Activated CD4-positive, alpha-beta T cell treated with anti-CD3 and anti-CD28 coated beads for 36 hours (primary cell): ENCODE measurements around the gene ST14. TPM values are rescaled to one million over a fixed set of nuclear protein-coding genes. Genes with fewer than 3 reads are reported as not detected.

Source experiments
- ATAC-seq: fragments of 200-7000 bp; cut with Tn5 transposase; one replicate; pipeline ENCODE4 v1.10.0; 2021; ENCODE audit warnings: mild to moderate bottlenecking, moderate library complexity
- CTCF ChIA-PET: fragments of 350-600 bp; sonication (Branson Sonifier 250); formaldehyde crosslinking; loops from one replicate; lab custom pipeline; 2021; ENCODE audit warnings: antibody characterized with exemption; lab: Charles Lee
- POLR2A ChIA-PET: fragments of 350-600 bp; sonication (Branson Sonifier 250); formaldehyde crosslinking; loops from one replicate; lab custom pipeline; 2021; ENCODE audit warnings: antibody characterized with exemption, inconsistent platforms; lab: Charles Lee
- DNase-seq: peaks from one replicate; pipeline ENCODE4 v3.0.0-alpha.2; 2020
- H3K27ac Mint-ChIP-seq: one replicate; pipeline ENCODE4 v1.8.0; 2021; ENCODE audit warnings: mixed read lengths
- H3K27me3 Mint-ChIP-seq: one replicate; pipeline ENCODE4 v1.8.0; 2021; ENCODE audit warnings: mixed read lengths
- H3K36me3 Mint-ChIP-seq: one replicate; pipeline ENCODE4 v1.8.0; 2021; ENCODE audit warnings: low read depth, mixed read lengths
- H3K4me1 Mint-ChIP-seq: one replicate; pipeline ENCODE4 v1.8.0; 2021; ENCODE audit warnings: mixed read lengths
- H3K4me3 Mint-ChIP-seq: one replicate; pipeline ENCODE4 v1.8.0; 2021; ENCODE audit warnings: mild to moderate bottlenecking, moderate library complexity, mixed read lengths
- H3K9me3 Mint-ChIP-seq: one replicate; pipeline ENCODE4 v1.8.0; 2021; ENCODE audit warnings: low read depth, mixed read lengths
- intact Hi-C, 2 experiments: fragments of 100-400 bp; cut with DNase I in 1 of 2; cut with micrococcal nuclease in 1 of 2; formaldehyde crosslinking; loops; one replicate each; pipeline versions ENCODE4 v1.14.2 to v1.15.1; 2022 to 2024; cut with DNase I, micrococcal nuclease
- total RNA-seq, 2 experiments: library from RNA; stranded (reverse); gene quantifications; one replicate each; pipeline ENCODE4 v1.2.3, GENCODE V29; 2021

ST14 gene
- total RNA-seq, 2 experiments from 2014 or later = not detected

GRCh38 chr11:130211781-130212401, 52.3 kb downstream of the ST14 start:
- ChIA-PET POLR2A (no interaction called here), CTCF (interaction anchor here (0.6 to 1.4 kb wide), 11 partner anchors 9 to 682 kb away, joined by 3 to 12 read pairs (median 3); no protein-coding TSS in a partner anchor)
- intact Hi-C loops = loop anchor here (2.0 to 5.0 kb wide), 3 partner anchors 159 to 223 kb away; no protein-coding TSS in a partner anchor
- H3K9me3 Mint-ChIP-seq = no peaks in the 10 kb centered on the region
- ATAC-seq = no peak
- peaks cover 2% of the 10 kb centered on the region for H3K27me3 Mint-ChIP-seq
- no peaks in the 10 kb centered on the region for H3K36me3 Mint-ChIP-seq
- H3K4me3 Mint-ChIP-seq = no peak overlapping the region
- no peaks in the 10 kb centered on the region for H3K4me1 Mint-ChIP-seq
- DNase-seq = no peak
- H3K27ac Mint-ChIP-seq = no peak overlapping the region

DNA sequence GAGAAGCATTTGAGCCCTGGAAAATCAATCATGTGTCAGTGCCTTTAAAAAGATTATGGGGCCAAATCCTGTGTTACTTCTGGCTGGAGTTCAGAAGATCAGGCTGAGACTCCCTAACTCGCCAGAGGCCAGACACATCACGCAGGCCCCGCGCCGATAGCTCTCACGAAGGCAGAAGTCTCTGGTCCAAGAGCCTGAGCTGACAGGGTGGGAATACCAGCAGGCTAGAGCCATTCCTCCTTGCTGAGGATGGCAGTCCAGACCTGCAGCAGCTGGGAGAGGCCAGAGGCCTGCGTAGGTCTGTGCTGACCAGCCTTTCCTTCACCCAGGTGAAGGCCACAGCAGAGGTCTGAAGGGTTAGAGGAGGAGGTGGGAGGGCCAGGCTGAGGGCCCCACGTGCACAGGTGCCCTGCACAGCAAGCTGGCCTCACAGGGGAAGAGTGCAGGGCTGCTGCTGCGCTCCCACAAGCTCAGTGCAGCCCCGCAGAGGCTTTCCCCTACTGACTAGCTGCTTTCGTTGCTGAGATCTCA, 52.9 kb downstream of the ST14 start:
- DNase-seq (no peak), ATAC-seq (no peak)
- Mint-ChIP-seq H3K27ac (no peak overlapping the region), H3K36me3 (no peaks in the 10 kb centered on the region), H3K27me3 (peaks cover 2% of the 10 kb centered on the region), H3K9me3 (no peaks in the 10 kb centered on the region), H3K4me3 (no peak overlapping the region), H3K4me1 (no peaks in the 10 kb centered on the region)
- POLR2A ChIA-PET = interaction anchor here (0.6 kb wide), 1 partner anchor 647 kb away, joined by 3 read pairs; no protein-coding TSS in a partner anchor
- intact Hi-C loops = loop anchor here (2.0 to 5.0 kb wide), 3 partner anchors 158 to 222 kb away; no protein-coding TSS in a partner anchor
- CTCF ChIA-PET = interaction anchor here (0.6 to 1.4 kb wide), 22 partner anchors 9 to 681 kb away, joined by 3 to 12 read pairs (median 3); no protein-coding TSS in a partner anchor

- H3K36me3 Mint-ChIP-seq = no peaks in the 10 kb centered on the region
- DNase-seq (peak; percentile 83), ATAC-seq (peak; percentile 88)
- H3K27me3 Mint-ChIP-seq = peaks cover 2% of the 10 kb centered on the region
- intact Hi-C loops = loop anchor here (1.0 to 5.0 kb wide), 7 partner anchors 157 to 649 kb away; no protein-coding TSS in a partner anchor
- no peak overlapping the region for H3K4me3 Mint-ChIP-seq
- no peak overlapping the region for H3K27ac Mint-ChIP-seq
- H3K9me3 Mint-ChIP-seq = no peaks in the 10 kb centered on the region
- ChIA-PET POLR2A (no interaction called here), CTCF (interaction anchor here (0.6 to 1.4 kb wide), 21 partner anchors 10 to 680 kb away, joined by 3 to 12 read pairs (median 3); no protein-coding TSS in a partner anchor)
- H3K4me1 Mint-ChIP-seq = no peaks in the 10 kb centered on the region
Measured at GRCh38 chr11:130213143-130213978, 53.8 kb downstream of the ST14 start.

DNA sequence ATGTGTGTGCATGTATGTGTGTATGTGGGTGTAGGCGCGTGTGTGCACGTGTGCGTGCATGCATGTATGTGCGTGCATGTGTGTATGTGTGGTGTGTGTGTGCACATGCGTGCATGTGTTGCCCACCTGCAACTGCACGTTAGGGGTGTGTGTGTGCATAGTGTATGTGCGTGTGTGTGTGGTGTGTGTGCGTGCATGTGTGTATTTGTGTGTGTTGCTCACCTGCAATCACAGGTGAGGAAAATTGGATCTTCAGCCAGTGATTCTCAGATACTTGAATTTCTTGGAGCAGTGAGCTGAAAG, 54.3 kb downstream of the ST14 start:
- Mint-ChIP-seq H3K27me3 (peaks cover 2% of the 10 kb centered on the region), H3K27ac (no peak overlapping the region), H3K36me3 (no peaks in the 10 kb centered on the region), H3K4me3 (no peak overlapping the region), H3K9me3 (no peaks in the 10 kb centered on the region), H3K4me1 (no peaks in the 10 kb centered on the region)
- CTCF ChIA-PET = interaction anchor here (0.6 to 1.0 kb wide), 2 partner anchors 12 to 375 kb away, joined by 3 read pairs; no protein-coding TSS in a partner anchor
- no peak for DNase-seq
- no peak for ATAC-seq
- POLR2A ChIA-PET = no interaction called here
- intact Hi-C loops = loop anchor here (1.0 to 5.0 kb wide), 7 partner anchors 157 to 648 kb away; no protein-coding TSS in a partner anchor

GRCh38 chr11:130214861-130215530, 55.4 kb downstream of the ST14 start:
- intact Hi-C loops = loop anchor here in 1 of 2 experiments (5.0 kb wide), 1 partner anchor 197 kb away; no protein-coding TSS in a partner anchor
- no peak for DNase-seq
- CTCF ChIA-PET = no interaction called here

GRCh38 chr11:130215531-130216220, 56.1 kb downstream of the ST14 start:
- no peak for DNase-seq
- CTCF ChIA-PET = interaction anchor here (0.9 kb wide), 1 partner anchor 9 kb away, joined by 3 read pairs; no protein-coding TSS in a partner anchor

More at GRCh38 chr11:130214861-130215530, 55.4 kb downstream of the ST14 start:
- Mint-ChIP-seq H3K27ac (no peak overlapping the region), H3K36me3 (no peaks in the 10 kb centered on the region), H3K4me3 (no peak overlapping the region), H3K27me3 (peaks cover 2% of the 10 kb centered on the region), H3K4me1 (no peaks in the 10 kb centered on the region), H3K9me3 (no peaks in the 10 kb centered on the region)
- ATAC-seq = no peak
- POLR2A ChIA-PET = no interaction called here

GRCh38 chr11:130216221-130216550, 56.6 kb downstream of the ST14 start:
- H3K27ac Mint-ChIP-seq = no peak overlapping the region
- ATAC-seq = no peak
- POLR2A ChIA-PET = no interaction called here
- H3K27me3 Mint-ChIP-seq = peaks cover 2% of the 10 kb centered on the region
- intact Hi-C loops = no loop called here
- CTCF ChIA-PET = interaction anchor here (0.7 to 0.9 kb wide), 2 partner anchors 10 to 54 kb away, joined by 3 to 4 read pairs; no protein-coding TSS in a partner anchor
- H3K4me1 Mint-ChIP-seq = no peaks in the 10 kb centered on the region
- no peak overlapping the region for H3K4me3 Mint-ChIP-seq
- no peaks in the 10 kb centered on the region for H3K9me3 Mint-ChIP-seq
- H3K36me3 Mint-ChIP-seq = no peaks in the 10 kb centered on the region
- DNase-seq = no peak

More at GRCh38 chr11:130215531-130216220, 56.1 kb downstream of the ST14 start:
- Mint-ChIP-seq H3K4me1 (no peaks in the 10 kb centered on the region), H3K36me3 (no peaks in the 10 kb centered on the region), H3K27ac (no peak overlapping the region), H3K27me3 (peaks cover 2% of the 10 kb centered on the region), H3K4me3 (no peak overlapping the region), H3K9me3 (no peaks in the 10 kb centered on the region)
- intact Hi-C loops = no loop called here
- no peak for ATAC-seq
- POLR2A ChIA-PET = no interaction called here

- H3K4me1 Mint-ChIP-seq = no peaks in the 10 kb centered on the region
- H3K9me3 Mint-ChIP-seq = no peaks in the 10 kb centered on the region
- intact Hi-C loops = no loop called here
- no peaks in the 10 kb centered on the region for H3K36me3 Mint-ChIP-seq
- ATAC-seq = no peak
- no peak overlapping the region for H3K27ac Mint-ChIP-seq
- CTCF ChIA-PET = interaction anchor here (0.7 to 0.9 kb wide), 2 partner anchors 10 to 53 kb away, joined by 3 to 4 read pairs; no protein-coding TSS in a partner anchor
- POLR2A ChIA-PET = no interaction called here
- H3K4me3 Mint-ChIP-seq = no peak overlapping the region
- peaks cover 2% of the 10 kb centered on the region for H3K27me3 Mint-ChIP-seq
- no peak for DNase-seq
Measured at GRCh38 chr11:130216591-130217132, 57.1 kb downstream of the ST14 start.

- H3K4me3 Mint-ChIP-seq = no peak overlapping the region
- ChIA-PET CTCF (interaction anchor here (0.7 kb wide), 1 partner anchor 719 kb away, joined by 3 read pairs; no protein-coding TSS in a partner anchor), POLR2A (no interaction called here)
Measured at GRCh38 chr11:130217133-130218031, 57.8 kb downstream of the ST14 start.

More at GRCh38 chr11:130217133-130218031, 57.8 kb downstream of the ST14 start:
- DNase-seq (no peak), ATAC-seq (no peak)
- Mint-ChIP-seq H3K9me3 (no peaks in the 10 kb centered on the region), H3K4me1 (no peaks in the 10 kb centered on the region), H3K27ac (no peak overlapping the region), H3K27me3 (peaks cover 2% of the 10 kb centered on the region), H3K36me3 (no peaks in the 10 kb centered on the region)
- intact Hi-C loops = no loop called here
